ENCODE data around the gene TCF12. TPM values are rescaled to one million over a fixed set of nuclear protein-coding genes. Genes with fewer than 3 reads are reported as not detected.

The TCF12 gene
- total RNA-seq, 4 donors from 2014 or later = 93.9 to 165 (median 111) TPM

DNA sequence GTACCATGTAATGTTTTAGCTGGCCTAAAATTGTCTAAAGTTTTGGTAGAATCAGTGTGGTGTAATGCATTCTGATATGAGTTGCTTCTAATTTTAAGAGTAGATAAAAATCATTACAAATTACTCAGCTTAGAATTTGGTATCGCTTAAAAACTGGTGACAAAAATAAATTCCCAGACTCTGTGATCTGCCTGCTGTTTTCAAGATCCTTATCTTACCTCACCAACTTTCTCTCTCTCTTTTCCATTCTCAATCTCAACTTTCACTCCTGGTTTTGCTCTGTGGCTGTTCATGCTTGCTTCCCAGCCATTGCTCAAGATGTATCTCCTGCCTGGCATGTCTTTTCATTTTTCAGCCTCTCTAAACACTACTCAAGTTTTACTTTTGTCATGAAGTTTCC, 45.7 kb downstream of the TCF12 start:
- ATAC-seq (ENCODE audit: low FRiP score) (no peak), DNase-seq (ENCODE audit: low spot score) (no peak)
- TF ChIP-seq, protein P1, sequence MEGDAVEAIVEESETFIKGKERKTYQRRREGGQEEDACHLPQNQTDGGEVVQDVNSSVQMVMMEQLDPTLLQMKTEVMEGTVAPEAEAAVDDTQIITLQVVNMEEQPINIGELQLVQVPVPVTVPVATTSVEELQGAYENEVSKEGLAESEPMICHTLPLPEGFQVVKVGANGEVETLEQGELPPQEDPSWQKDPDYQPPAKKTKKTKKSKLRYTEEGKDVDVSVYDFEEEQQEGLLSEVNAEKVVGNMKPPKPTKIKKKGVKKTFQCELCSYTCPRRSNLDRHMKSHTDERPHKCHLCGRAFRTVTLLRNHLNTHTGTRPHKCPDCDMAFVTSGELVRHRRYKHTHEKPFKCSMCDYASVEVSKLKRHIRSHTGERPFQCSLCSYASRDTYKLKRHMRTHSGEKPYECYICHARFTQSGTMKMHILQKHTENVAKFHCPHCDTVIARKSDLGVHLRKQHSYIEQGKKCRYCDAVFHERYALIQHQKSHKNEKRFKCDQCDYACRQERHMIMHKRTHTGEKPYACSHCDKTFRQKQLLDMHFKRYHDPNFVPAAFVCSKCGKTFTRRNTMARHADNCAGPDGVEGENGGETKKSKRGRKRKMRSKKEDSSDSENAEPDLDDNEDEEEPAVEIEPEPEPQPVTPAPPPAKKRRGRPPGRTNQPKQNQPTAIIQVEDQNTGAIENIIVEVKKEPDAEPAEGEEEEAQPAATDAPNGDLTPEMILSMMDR (IDR thresholded peaks at IDR 0.05) = no peak

DNA sequence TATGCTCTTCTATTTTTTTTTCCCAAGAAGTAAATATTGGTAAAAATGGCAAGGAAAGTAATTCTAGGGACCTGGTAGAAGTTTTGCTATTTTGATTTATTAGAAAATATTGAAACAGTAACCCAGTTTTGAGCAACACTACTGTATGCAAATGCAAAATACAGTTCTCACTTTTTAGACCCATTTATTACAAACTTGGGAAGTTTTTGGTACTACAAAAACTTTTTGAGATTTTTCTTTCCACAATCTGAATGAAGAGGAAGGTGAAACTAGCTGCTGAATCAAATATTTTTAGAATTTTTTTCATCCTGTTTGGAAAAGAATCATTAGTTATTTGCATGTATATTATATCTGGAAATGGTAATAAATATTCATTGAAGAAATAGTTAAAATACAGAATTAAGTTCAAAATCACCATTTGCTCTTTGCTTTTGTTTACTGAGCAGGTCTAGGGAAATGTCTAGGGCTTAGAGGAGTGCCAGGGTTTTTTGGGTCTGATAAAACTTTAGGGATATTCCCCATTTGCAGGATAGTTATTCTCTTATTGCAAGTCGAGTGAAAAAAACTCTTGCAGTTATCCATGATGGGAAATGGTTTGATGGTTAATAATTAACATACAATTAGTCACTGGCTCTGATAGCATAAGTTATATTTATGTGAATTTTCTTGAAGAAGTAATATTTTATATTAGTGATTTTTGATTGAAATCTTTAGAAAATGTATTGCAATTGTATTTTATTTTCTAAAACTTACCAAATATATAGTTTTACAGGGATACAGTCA, 47.0 kb downstream of the TCF12 start:
- DNase-seq (ENCODE audit: low spot score) = no peak
- ATAC-seq (ENCODE audit: low FRiP score) = no peak
- TF ChIP-seq, protein P1 (IDR thresholded peaks at IDR 0.05) = no peak

DNA sequence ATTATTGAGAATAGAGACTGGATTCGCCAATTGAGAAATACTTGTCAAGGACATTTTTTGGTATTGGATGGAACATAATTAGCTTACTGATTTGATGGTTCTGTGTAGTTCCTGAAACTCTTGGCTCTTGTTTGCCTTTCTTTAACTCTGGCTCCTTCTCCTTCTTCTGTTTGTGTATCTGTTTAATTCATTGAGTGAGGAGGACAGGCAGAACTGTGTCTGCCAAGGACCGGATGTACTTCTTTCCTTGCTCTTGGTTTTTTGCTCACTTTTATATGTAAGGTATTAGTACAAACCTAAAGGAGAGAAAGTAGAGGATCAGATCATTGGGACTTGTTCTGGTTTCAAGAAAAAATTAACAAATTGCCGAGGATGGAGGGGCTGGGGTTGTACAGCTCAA, 48.9 kb downstream of the TCF12 start:
- ATAC-seq (ENCODE audit: low FRiP score) (no peak), DNase-seq (ENCODE audit: low spot score) (no peak)
- TF ChIP-seq, protein P1 (IDR thresholded peaks at IDR 0.05) = no peak

DNA sequence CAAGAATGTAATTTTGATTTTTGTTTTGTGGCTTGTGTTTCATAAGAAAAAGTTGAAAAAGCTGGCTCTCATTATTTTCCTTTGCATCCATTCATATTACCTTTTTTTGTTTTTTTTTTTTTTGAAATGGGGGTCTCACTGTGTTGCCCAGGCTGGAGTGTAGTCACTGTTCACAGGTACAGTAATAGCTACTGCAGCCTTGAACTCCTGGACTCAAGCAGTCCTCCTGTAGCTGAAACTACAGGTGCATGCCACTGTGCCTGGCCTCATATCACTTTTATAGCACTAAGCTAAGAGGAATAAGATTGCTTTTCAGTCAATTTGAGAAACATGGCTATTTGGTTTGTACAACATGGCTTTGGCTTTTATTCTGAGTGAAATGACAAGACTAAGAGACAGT, 49.8 kb downstream of the TCF12 start:
- no peak for DNase-seq (ENCODE audit: low spot score)
- ATAC-seq (ENCODE audit: low FRiP score) = no peak
- TF ChIP-seq, protein P1 (IDR thresholded peaks at IDR 0.05) = no peak

DNA sequence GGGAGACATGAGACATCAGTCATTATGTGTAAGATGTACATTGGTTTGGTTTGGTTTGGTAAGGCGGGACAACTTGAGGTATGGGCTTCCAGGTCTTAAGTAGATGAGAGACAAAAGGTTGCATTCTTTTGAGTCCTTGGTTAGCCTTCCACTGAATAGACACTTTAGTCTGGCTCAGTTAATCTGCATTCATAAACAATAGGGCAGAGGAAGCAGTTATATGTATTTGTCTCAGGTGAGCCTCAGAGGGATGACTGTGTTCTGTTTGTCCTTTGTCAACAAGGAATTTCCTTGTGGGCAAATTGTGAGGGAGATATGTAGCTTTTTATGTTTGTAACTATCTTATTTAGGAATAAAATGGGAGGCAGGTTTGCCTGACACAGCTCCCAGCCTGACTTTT, 50.4 kb downstream of the TCF12 start:
- ATAC-seq (ENCODE audit: low FRiP score) (no peak), DNase-seq (ENCODE audit: low spot score) (no peak)
- TF ChIP-seq, protein P1 (IDR thresholded peaks at IDR 0.05) = no peak

DNA sequence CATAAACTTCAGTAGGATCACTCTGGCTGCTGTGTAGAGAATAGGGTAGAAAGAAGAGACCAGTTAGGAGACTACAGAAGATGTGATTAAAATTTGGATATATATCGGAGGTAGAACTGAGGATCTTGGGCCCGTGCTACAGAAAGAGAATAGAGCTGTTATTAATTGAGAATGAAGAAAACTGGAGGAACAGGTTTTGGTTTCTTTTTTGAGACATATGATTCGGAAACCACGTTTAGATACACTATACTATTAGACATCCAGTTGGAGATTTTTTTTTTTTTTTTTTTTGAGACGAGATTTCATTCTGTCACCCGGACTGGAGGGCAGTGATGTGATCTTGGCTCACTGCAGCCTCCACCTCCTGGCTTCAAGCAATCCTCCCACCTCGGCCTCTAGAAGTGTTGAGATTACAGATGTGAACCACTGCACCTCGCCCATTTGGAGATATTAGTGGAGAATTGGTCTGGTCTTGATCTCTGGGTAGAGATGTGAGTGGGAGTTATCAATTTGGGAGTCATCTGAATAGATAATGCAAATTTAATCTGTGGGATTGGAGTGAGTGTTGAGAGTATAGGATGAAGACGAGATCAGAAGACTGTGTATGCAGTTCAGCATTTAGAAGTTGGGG, 50.9 kb downstream of the TCF12 start:
- TF ChIP-seq, protein P1 (IDR thresholded peaks at IDR 0.05) = no peak
- DNase-seq (ENCODE audit: low spot score) = no peak
- ATAC-seq (ENCODE audit: low FRiP score) = no peak

DNA sequence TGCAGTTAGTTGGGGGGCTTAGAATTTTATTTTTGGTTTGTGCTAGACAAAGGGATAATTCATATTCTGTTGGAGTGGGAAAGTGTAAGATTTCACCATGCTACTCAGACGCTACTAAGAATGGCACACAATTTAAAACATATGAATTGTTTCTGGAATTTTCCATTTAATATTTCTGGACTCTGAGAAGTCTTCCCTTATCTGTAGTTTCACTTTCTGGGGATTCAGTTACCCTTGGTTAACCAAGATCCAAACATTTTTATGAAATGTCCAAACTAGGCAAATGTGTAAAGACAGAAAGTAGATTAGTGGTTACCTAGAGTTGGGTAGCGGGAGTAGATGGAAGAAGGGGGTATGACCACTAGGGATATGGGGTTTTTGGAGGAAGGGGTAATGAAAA, 53.1 kb downstream of the TCF12 start:
- ATAC-seq (ENCODE audit: low FRiP score) = no peak
- no peak for DNase-seq (ENCODE audit: low spot score)
- TF ChIP-seq, protein P1 (IDR thresholded peaks at IDR 0.05) = no peak
